Lung (tissue), 12 donors: ENCODE measurements around the gene ARHGEF1. TPM values are rescaled to one million over a fixed set of nuclear protein-coding genes. Genes with fewer than 3 reads are reported as not detected.

Experiments
- ATAC-seq: fragments of 200-7000 bp; cut with Tn5 transposase; one replicate; pipeline ENCODE4 v1.9.1; 2020; ENCODE audit warnings: moderate number of reproducible peaks; ENCODE audit not compliant: insufficient read depth, low FRiP score
- DNase-seq, 3 donors: peaks; one replicate each; pipeline ENCODE4 v3.0.0-alpha.2; 2013 to 2017
- H3K27ac ChIP-seq, 2 donors: one replicate each; pipeline ENCODE4 v1.5.1; 2013; ENCODE audit warnings: mild to moderate bottlenecking in 2 of 2, moderate library complexity in 2 of 2, control low read depth in 1 of 2, inconsistent platforms in 1 of 2, low read depth in 1 of 2, low read length in 1 of 2
- H3K27me3 ChIP-seq, 3 donors: one replicate each; pipeline ENCODE4 v1.5.1; 2013; ENCODE audit warnings: low read length in 2 of 3; ENCODE audit not compliant: control insufficient read depth in 3 of 3, insufficient read depth in 3 of 3
- H3K36me3 ChIP-seq, 4 donors: one replicate each; pipeline ENCODE4 v1.5.1; 2013; ENCODE audit warnings: low read length in 4 of 4, mild to moderate bottlenecking in 1 of 4, moderate library complexity in 1 of 4; ENCODE audit not compliant: control insufficient read depth in 4 of 4, insufficient read depth in 4 of 4
- H3K4me1 ChIP-seq, 5 donors: one replicate each; pipeline ENCODE4 v1.5.1; 2013; ENCODE audit warnings: low read length in 5 of 5, mild to moderate bottlenecking in 2 of 5, moderate library complexity in 1 of 5; ENCODE audit not compliant: control insufficient read depth in 5 of 5, insufficient read depth in 5 of 5
- H3K4me3 ChIP-seq: one replicate; pipeline ENCODE4 v1.5.1; 2013; ENCODE audit warnings: mild to moderate bottlenecking, control low read depth, moderate library complexity
- H3K9ac ChIP-seq, 2 donors: one replicate each; pipeline ENCODE4 v1.5.1; 2013; ENCODE audit warnings: low read length in 2 of 2, control low read depth in 1 of 2; ENCODE audit not compliant: insufficient read depth in 1 of 2
- H3K9me3 ChIP-seq, 4 donors: one replicate each; pipeline ENCODE4 v1.5.1; 2013; ENCODE audit warnings: low read length in 3 of 4, mild to moderate bottlenecking in 1 of 4, moderate library complexity in 1 of 4; ENCODE audit not compliant: control insufficient read depth in 4 of 4, insufficient read depth in 3 of 4
- WGBS, 2 donors: extraction: QIAGEN DNeasy Blood & Tissue Kit; methylation state at CpG; one replicate each; pipeline ENCODE4 v1.1.7; 2013; 5-methylcytosine and 5-hydroxymethylcytosine counted together
- polyA plus RNA-seq, 2 donors: library from polyadenylated mRNA; stranded (reverse); fragments of 200-250 nt; gene quantifications; one replicate each; pipeline ENCODE4 v1.2.1, GENCODE V29; 2013
- total RNA-seq, 2 donors: library from RNA; depleted of rRNA in 1 of 2; stranded (reverse); fragments of >200 nt in 1 of 2; gene quantifications; one replicate each; pipeline ENCODE4 v1.2.1, GENCODE V29; 2014 to 2021
- TF ChIP-seq, protein P1 (sequence below): IDR thresholded peaks from 2 replicates; pipeline ENCODE4 v1.5.1; 2012; ENCODE audit warnings: mild to moderate bottlenecking; ENCODE audit errors: control extremely low read depth, extremely low read depth
- donor health status: control.
- donor health status: control.
- donor health status: Bipolar disorder and iron deficiency.
- donor health status: healthy.
- donor health status: DM: yes; HTN: yes; CAD: no.

ARHGEF1 gene
- total and polyA plus RNA-seq, 4 donors = 55.4 to 231 (median 176) TPM

DNA sequence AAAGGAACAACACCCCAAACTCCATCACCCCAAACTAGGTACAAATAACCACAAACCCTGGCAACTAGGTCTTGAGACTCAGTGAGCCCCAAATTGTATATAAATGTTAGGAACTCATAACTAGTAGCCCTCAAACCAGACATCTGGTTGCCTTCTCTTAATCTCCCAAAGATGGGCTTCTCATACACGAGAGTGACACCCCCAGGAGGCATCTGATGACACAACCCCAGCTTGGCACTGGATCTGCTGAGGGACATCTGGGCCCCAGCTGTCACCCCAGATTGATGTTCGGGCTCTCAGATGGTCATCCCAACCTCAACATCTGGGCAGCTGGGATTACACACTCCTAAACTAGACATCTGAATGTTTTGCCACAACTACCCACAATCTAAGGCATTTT lies 61.4 kb downstream of the ARHGEF1 start:
- no peak for DNase-seq
- no peak overlapping the region for H3K9ac ChIP-seq
- peaks cover 0 to 6% (median 3%) of the 10 kb centered on the region in 3 donors for H3K27me3 ChIP-seq
- no peak overlapping the region for H3K27ac ChIP-seq
- TF ChIP-seq, protein P1, sequence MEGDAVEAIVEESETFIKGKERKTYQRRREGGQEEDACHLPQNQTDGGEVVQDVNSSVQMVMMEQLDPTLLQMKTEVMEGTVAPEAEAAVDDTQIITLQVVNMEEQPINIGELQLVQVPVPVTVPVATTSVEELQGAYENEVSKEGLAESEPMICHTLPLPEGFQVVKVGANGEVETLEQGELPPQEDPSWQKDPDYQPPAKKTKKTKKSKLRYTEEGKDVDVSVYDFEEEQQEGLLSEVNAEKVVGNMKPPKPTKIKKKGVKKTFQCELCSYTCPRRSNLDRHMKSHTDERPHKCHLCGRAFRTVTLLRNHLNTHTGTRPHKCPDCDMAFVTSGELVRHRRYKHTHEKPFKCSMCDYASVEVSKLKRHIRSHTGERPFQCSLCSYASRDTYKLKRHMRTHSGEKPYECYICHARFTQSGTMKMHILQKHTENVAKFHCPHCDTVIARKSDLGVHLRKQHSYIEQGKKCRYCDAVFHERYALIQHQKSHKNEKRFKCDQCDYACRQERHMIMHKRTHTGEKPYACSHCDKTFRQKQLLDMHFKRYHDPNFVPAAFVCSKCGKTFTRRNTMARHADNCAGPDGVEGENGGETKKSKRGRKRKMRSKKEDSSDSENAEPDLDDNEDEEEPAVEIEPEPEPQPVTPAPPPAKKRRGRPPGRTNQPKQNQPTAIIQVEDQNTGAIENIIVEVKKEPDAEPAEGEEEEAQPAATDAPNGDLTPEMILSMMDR = no peak
- no peak for ATAC-seq
- WGBS, 2 donors = 57 to 75% methylated on average over 2 of the region's 2 CpGs
- H3K4me1 ChIP-seq = peaks cover 0 to 6% (median 0%) of the 10 kb centered on the region in 5 donors
- H3K9me3 ChIP-seq = no peaks in the 10 kb centered on the region
- H3K36me3 ChIP-seq = no peaks in the 10 kb centered on the region
- no peak overlapping the region for H3K4me3 ChIP-seq

GRCh38 chr19:41945135-41945766 lies 62.3 kb downstream of the ARHGEF1 start:
- H3K36me3 ChIP-seq = no peaks in the 10 kb centered on the region
- H3K4me1 ChIP-seq = peaks cover 0 to 4% (median 0%) of the 10 kb centered on the region in 5 donors
- H3K9ac ChIP-seq = no peak overlapping the region
- peaks cover 0 to 6% (median 3%) of the 10 kb centered on the region in 3 donors for H3K27me3 ChIP-seq
- H3K27ac ChIP-seq = no peak overlapping the region
- H3K4me3 ChIP-seq = no peak overlapping the region
- WGBS, 2 donors = 55 to 71% methylated on average over 8 of the region's 8 CpGs
- peak; percentile 53 for ATAC-seq
- DNase-seq = no peak
- TF ChIP-seq, protein P1 = no peak
- H3K9me3 ChIP-seq = no peaks in the 10 kb centered on the region

DNA sequence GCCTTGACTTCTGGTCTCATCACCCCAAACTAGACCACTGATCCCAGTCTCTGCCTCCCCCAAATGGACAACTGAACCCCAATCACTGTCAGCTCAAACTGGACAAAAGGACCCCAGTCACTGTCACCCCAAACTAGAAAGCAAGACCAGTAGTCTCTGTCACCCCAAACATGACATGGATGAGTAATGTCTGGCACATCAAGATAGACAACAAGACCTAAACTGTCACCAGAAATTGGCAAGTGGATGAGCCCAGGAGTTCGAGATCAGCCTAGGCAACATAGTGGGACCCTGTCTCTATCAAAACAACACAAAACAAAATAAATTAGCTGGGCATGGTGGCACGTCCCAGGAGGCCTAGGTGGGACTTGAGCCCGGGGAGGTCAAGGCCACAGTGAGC lies 64.1 kb downstream of the ARHGEF1 start:
- no peak overlapping the region for H3K4me3 ChIP-seq
- no peak overlapping the region for H3K27ac ChIP-seq
- no peak for DNase-seq
- no peak for ATAC-seq
- no peaks in the 10 kb centered on the region for H3K4me1 ChIP-seq
- H3K9me3 ChIP-seq = no peaks in the 10 kb centered on the region
- H3K9ac ChIP-seq = no peak overlapping the region
- no peaks in the 10 kb centered on the region for H3K36me3 ChIP-seq
- WGBS, 2 donors = 90 to 98% methylated on average over 3 of the region's 3 CpGs
- no peaks in the 10 kb centered on the region for H3K27me3 ChIP-seq
- TF ChIP-seq, protein P1 = no peak
